Stimulated activated CD4-positive, alpha-beta T cell treated with anti-CD3 and anti-CD28 coated beads, Interleukin-4, amount 100 ng/mL, for 4 hours (primary cell): ENCODE results near the gene PRAF2.

Experiments
- DNase-seq, 2 experiments: peaks; one replicate each; pipeline ENCODE4 v3.0.0-alpha.2; 2020

PRAF2 gene

DNA sequence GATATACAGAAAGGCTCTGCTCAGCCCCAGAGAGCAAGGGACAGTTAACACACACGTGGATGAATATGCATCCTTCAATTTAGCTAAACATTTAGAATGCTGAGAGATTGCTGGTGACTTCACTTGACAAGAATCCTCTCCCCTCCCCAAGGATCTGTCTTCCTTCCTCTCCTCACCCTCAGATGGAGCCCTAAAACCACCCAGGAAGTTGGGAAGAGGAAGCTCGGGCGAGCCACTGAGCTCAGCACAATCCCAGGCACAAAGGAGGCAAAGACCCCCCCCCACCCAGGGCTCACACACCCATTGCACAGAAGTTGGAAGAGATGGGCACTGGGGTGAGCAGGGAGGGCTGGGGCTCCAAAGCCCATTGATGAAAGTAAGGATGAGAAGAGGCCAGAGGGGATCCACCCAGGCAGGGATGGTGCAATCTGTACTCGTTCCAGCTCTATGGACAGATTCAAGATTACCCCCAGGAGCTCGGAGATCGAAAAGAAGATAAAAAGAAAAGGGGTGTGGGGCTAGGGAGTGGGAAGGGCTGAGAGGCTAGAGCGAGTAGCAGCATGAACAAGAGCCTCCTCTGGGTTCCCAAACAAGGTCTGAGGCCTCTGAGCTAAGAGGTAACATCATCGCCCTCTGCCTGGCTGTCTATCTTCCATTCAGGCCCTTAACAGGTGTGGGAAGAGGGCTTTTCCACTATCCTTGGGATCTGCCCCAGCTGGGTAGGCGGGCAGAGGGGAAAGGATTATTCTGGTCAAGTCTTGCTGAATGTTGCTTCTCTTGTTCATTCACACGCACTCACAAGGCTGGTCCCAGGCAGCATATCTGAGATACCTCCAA lies 31.8 kb downstream of the PRAF2 start:
- DNase-seq = no peak

DNA sequence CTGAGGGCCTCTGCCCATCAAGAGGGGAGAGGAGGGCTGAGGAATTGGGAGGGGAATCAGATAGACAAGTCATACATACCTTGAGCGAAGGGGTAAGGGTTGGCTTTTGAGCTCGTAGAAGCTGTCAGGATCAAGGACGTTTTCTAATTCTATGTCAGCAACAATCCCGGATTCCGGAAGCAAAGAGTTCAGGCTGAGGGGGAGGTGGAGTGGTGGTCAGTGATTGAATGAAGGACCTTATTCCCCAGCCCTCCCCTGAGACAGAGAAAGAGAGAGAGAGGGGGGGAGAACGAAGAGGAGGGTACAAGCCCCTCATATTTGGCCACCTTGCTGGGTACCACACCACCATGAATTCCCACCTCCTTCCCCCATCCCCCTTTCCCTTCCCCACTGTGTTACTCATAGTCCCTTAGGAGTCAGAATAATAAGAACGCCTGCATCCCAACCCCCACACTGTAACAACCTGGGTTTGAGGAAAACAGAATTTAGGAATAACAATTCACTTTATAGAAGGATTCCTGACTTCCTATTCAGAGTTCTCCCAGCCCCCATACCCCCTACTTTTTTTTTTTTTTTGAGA lies 33.3 kb downstream of the PRAF2 start:
- DNase-seq = no peak

DNA sequence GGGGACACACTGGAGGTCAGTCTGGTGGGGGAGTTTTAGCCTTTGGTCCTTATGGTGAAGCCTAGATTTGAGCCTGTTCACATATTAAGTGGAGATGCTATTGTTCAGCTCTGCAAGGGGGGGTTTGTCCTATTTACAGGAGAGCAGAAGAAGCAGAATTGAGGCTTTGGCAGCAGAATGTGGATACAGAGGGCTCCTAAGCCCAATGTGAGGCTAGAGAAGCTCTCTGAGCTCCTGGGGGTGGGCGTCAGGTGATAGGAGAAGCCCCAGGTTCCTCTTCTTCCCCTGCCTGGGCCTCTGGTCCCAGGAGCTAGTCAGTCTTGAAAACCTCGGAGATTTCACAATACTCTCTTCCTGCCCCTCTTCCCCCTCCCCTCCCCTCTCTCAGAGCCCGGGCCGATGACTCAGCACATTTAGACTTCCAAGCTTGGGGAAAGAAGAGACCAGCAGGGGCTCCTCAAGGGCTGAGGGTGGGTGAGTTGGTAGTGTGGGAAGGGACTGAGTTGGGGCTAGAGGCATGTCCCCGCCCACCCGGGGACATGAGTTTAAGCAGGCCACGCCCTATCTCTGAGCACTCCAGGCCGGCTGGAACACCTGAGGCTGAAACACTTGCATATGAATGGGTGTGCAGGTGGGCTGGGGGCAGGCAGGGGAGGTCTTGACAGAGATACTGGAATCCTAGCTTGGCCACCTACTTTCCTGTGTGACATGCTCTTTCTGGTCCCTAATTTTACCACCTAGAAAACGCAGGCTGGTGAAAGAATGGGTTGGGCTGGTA lies 34.0 kb downstream of the PRAF2 start:
- DNase-seq = peak; percentile 42 to 69

DNA sequence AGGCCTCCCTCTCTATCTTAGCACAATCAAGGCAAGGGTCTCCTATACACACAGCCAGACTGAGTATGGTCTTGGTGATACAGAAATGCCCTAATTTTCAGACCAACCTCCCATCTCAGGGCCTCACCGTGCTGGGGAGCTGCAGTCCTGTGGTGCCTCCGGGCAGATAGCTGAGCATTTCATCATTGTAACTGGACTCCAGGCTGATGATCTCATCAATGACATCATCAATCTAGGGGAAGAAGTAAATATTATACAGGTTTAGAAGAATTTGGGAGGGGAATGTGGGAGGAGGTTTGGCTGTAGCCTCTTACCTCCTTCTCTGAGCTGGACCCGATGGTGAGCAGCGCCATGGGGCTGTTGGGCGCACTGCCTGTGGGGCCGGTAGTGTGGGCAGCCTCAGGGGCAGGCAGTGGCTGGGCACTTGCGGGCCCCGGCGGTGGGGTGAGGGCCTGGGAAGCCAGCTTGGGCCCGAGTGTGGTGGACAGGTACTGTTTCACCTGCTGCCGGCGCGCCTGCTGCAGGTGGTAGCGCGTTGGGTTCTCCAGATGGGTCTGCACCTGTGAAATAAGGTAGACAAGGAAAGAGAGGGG lies 35.8 kb downstream of the PRAF2 start:
- DNase-seq = no peak

DNA sequence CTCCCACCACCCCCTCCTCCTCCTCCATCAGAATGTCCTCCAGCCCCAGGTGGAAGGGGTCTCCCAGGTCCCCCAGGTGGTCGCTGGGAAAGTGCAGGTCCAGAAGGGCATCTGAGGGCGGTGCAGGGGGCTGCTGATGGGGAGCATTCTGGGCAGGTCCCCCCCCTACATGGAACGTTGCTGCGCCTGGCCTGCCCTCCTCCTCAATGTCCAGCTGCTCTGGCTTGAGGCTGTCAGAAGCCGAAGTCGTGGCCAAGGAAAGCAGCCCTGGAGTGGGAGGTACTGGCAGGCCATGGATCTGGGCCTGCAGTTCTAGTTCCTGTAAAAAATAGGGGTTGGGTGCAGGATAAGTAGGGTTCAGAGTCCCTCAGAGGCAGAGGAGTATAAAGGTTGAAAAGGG lies 43.5 kb downstream of the PRAF2 start:
- DNase-seq = no peak

DNA sequence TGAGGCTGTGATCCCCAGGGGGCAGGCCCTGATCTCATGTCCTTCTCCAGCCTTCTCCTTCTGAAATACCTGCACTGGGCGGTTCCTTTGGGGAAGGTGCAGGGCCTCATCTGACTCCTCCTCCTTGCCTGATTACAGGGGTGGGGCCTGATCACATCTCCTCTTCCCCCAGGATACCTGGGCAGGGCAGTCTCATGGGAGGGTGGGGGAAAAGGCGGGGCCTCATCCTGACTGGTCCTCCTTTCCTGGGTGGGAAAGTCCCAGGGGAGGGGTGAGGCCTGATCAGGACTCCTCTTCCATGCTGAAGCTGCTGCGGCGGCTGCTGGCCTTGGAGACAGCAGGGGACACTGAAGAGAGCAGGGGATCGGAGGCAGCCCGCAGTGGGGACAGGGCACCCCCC lies 43.9 kb downstream of the PRAF2 start:
- DNase-seq = no peak
